ENCODE data around the gene CAV2.

The CAV2 gene

DNA sequence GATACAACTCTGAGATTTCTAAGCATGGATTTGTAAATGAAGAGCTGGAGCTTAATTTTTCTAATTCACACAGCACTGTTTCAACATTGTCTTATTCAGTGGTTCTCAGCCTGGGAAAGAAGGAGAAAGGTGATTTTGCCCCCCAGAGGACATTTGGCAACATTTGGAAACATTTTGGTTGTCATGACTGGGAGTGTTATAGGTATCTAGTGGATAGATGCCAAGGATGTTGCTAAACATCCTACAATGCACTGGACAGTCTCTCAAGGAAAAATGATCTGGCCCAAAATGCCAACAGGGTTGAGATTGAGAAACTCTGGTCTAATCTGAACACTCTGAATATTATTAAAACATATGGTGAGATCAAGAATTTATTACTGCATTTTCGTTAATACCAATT is 3.8 kb upstream of the CAV2 start:
- DNase-seq (ENCODE audit: low read depth), result no peak

DNA sequence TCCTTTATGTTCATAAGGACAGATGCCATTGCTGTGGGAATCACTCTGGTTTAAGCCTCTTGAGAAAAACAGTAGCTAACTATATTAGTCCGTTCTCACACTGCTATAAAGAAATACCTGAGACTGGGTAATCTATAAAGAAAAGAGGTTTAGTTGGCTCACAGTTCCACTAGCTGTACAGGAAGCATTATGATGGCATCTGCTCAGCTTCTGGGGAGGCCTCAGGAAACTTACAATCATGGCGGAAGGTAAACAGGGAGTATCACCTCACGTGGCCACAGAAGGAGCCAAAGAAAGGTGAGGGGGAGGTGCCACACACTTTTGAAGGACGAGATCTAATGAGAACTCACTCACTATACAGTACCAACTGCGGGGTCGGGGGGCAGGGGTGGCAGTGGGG is 2.9 kb upstream of the CAV2 start:
- no peak for DNase-seq (ENCODE audit: low read depth)

DNA sequence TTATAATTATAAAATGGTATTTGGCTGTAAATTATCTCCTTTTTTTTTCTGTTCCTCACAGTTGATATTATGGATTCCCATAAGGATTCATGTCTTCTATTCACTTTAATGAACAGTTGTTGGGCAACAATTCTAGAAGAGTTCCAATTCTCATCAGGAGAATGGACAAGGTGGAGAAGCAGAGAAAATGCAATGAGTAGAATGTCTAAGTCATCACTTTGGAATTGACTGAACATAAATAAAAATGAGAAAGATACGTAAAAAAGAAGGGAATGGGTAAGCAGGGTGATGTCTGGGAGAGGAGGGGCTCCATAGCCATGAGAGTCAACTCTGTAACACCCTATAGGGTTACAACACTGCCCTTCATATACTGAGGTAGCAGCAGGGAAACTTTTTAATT is 1.8 kb upstream of the CAV2 start:
- DNase-seq (ENCODE audit: low read depth), result no peak

DNA sequence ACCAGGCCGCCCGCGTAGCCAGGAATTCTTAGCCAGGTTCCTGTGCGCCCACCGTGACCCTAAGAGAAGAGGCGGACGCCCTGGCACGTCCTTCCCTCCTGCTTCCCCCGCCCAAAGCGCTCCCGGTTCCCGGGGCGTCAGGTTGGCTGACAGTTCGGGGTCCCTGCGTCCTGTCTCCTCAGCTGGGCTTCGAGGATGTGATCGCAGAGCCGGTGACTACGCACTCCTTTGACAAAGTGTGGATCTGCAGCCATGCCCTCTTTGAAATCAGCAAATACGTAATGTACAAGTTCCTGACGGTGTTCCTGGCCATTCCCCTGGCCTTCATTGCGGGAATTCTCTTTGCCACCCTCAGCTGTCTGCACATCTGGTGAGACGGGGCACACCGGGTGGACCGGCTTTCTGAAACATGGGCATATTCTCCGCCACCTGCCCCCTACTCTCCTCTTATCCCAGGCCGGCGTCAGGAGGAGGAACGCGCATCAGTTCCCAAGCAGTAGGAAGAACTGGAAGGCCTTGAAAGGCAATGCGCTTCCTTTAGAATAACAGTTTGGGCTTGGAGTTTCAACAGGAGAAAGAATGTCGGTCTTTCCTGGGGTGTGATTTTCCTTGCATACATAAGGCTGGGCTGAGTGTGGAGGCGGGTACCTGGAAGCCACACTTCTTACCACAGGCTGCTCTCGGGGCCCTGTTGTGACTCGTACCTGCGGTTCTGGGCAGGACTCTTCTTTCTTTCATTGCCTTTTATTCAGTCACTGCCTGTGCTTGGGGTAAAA is 728 bp downstream of the CAV2 start:
- no peak for DNase-seq (ENCODE audit: low read depth)

DNA sequence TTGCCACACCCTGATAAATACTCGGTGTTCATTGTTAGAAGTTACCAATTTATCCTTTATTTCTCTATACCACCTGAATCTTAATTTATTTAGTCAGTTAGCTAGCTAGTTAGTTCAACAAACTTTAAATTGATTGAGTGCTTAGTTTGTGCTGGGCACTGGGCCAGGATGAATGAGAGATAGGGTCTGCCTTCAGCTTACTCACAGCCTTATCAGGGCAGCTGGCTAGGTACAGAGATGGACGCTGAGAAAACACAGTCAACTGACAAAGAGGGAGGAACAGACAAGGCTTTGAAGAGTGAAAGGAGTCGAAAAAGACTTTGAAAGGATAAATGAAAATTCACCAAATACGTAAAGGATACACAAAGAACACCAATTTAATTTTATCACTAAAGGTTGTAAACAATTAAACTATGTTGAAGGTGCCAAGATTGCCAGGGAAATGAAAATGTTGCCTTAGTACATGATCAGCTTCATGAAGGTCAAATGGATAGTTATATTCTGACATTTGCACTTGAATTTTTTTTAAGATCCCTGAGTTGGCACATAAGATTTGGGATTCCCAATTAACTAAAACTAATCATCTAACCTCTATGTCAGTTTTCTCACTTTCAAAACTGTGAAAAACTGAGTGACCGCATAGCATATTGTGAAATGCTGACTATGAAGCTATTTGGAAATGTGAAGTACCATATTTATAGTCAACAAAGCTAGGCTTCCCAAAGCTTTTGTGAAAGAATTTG is 2.1 kb downstream of the CAV2 start:
- DNase-seq (ENCODE audit: low read depth), result no peak

DNA sequence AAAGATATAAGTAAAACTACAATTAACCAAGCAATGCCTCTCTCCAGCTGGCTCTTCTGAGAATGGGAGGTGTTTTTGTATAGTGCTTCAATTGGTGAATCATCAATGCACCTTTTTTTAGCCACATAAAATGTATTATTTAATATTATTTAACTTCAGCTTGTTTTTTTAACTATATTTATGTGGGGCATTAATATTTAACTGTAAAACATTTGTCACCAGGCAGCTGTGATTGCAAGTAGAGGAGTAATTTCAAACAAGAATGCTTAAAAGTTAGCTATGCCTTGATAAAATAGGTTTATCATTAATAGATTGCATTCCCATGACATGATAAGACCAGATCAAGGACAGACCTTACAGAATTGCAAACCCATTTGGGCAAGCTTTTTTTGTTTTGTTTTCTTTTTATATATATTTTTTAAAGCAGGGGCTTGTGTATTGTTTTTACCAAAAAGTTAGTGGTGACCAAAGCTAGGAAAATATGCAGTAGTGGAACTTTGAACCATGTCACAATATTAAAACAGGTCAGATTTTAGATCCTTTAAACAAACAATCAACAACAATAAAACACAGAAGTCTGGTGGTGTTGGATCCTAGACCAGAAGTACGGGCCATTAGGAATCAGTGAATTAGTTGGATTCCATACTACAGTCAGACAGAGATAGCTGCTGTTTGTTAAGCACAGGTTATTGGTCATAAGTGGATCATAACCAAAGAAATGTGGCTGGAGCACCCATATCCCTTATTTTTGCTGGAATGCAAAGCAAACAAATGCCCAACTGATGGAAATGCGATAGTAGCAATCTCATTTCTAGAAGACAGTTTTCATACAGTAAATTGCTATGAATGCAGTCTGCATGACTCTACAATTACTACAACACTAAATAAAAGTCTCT is 2.9 kb downstream of the CAV2 start:
- no peak for DNase-seq (ENCODE audit: low read depth)

- no peak for DNase-seq (ENCODE audit: low read depth)
Measured at GRCh38 chr7:116503835-116504234, 4.3 kb downstream of the CAV2 start.

DNA sequence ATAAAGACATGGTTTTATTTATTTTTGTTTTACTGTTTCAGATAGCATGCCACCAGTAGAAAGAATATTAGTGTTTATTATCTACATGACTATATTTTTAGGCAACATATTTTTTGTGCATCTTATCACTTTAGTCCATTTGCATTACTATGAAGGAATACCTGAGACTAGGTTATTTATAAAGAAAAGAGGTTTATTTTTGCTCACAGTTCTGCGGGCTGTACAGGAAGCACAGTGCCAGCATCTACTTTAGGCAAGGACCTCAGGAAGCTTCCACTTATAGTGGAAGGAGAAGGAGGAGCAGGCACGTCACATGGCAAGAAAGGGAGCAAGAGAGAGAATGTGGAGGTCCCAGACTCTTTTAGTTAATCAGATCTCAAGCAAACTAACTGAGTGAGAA is 5.7 kb downstream of the CAV2 start:
- DNase-seq (ENCODE audit: low read depth), result no peak

GRCh38 chr7:116505823-116506222 is 6.3 kb downstream of the CAV2 start:
- no peak for DNase-seq (ENCODE audit: low read depth)

GRCh38 chr7:116509982-116510579 is 10.5 kb downstream of the CAV2 start:
- no peak for DNase-seq (ENCODE audit: low read depth)

GRCh38 chr7:116510795-116511194 is 11.3 kb downstream of the CAV2 start:
- no peak for DNase-seq (ENCODE audit: low read depth)

- DNase-seq (ENCODE audit: low read depth), result no peak
Measured at GRCh38 chr7:116511552-116512519, 12.3 kb downstream of the CAV2 start.

- no peak for DNase-seq (ENCODE audit: low read depth)
Measured at GRCh38 chr7:116512520-116513188, 13.1 kb downstream of the CAV2 start.

- no peak for DNase-seq (ENCODE audit: low read depth)
Measured at GRCh38 chr7:116515584-116515983, 16.0 kb downstream of the CAV2 start.

DNA sequence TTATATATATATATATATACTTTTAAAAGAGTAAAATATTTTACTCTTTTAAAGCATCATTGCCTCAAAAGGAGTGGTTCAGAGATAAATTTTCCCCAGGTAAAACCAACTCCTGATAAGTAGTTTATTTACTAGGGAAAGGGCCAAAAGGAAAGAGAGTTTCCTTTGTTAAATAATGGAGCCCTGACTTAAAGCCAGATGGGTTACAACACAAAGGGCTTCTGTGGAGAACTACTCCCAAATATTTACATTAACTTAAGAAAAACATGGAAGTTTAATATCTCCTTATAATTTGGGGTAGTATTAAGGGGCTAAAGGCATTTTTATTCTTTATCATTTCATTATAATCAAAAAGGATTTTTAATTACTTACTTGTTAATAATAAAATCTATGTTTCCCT is 16.8 kb downstream of the CAV2 start:
- no peak for DNase-seq (ENCODE audit: low read depth)

GRCh38 chr7:116517626-116518025 is 18.1 kb downstream of the CAV2 start:
- no peak for DNase-seq (ENCODE audit: low read depth)

GRCh38 chr7:116518961-116519360 is 19.4 kb downstream of the CAV2 start:
- no peak for DNase-seq (ENCODE audit: low read depth)

- no peak for DNase-seq (ENCODE audit: low read depth)
Measured at GRCh38 chr7:116521046-116521664, 21.6 kb downstream of the CAV2 start.

- no peak for DNase-seq (ENCODE audit: low read depth)
Measured at GRCh38 chr7:116522247-116522646, 22.7 kb downstream of the CAV2 start.

GRCh38 chr7:116524221-116524608 is 24.7 kb downstream of the CAV2 start:
- DNase-seq (ENCODE audit: low read depth), result no peak

Measured in stimulated activated CD8-positive, alpha-beta memory T cell treated with anti-CD3 and anti-CD28 coated beads, Interleukin-15, amount 100 ng/mL, for 1 hour (primary cell).